Subcutaneous adipose tissue (tissue), 4 donors: ENCODE measurements around the gene NFIC. TPM values are rescaled to one million over a fixed set of nuclear protein-coding genes. Genes with fewer than 3 reads are reported as not detected.

Experiments
- CTCF ChIP-seq: fragments of 450-650 bp; IDR thresholded peaks from one replicate; pipeline ENCODE4 v1.5.1; 2016; ENCODE audit warnings: low read depth, mild to moderate bottlenecking, control low read depth, antibody characterized with exemption, moderate library complexity
- total RNA-seq, 4 donors: library from RNA; depleted of rRNA; stranded (reverse); fragments of >200 nt; gene quantifications; one replicate each; pipeline ENCODE4 v1.1.0, GENCODE V29; 2016

NFIC gene
- total RNA-seq, 4 donors from 2014 or later = 45.2 to 191 (median 76.8) TPM

GRCh38 chr19:3469638-3470499, 103.5 kb downstream of the NFIC start:
- no peak for TF ChIP-seq CTCF

GRCh38 chr19:3470500-3471128, 104.2 kb downstream of the NFIC start:
- no peak for TF ChIP-seq CTCF

GRCh38 chr19:3471954-3472655, 105.7 kb downstream of the NFIC start:
- TF ChIP-seq CTCF = no peak

GRCh38 chr19:3474010-3474409, 107.6 kb downstream of the NFIC start:
- no peak for TF ChIP-seq CTCF

GRCh38 chr19:3474614-3475013, 108.2 kb downstream of the NFIC start:
- no peak for TF ChIP-seq CTCF

- TF ChIP-seq CTCF = no peak
Measured at GRCh38 chr19:3475449-3475848, 109.1 kb downstream of the NFIC start.

- TF ChIP-seq CTCF = no peak
Measured at GRCh38 chr19:3476830-3477229, 110.4 kb downstream of the NFIC start.
